Measurements from ENCODE around the gene DDIT4L. TPM values are rescaled to one million over a fixed set of nuclear protein-coding genes. Genes with fewer than 3 reads are reported as not detected.

Gene DDIT4L
- total RNA-seq (2012; rRNA removed) (3.9 and 7.8 TPM in 2 replicates), polyA plus RNA-seq (2012; rRNA removed) (2.2 and 3.1 TPM in 2 replicates), Bru-seq, nascent RNA (percentile 26 among the genes with signal in this experiment), BruChase-seq, experiment 1, labeled RNA remaining after a 6-hour chase (percentile 16 among the genes with signal in this experiment), BruChase-seq, experiment 2, labeled RNA remaining after a 2-hour chase (percentile 39 among the genes with signal in this experiment)
- 0.37 and 0.63 TPM in 2 replicates for polyA plus RNA-seq (2012; cell fraction: cytosol; rRNA removed)
- polyA plus RNA-seq (2012; cell fraction: nucleus; rRNA removed; ENCODE audit: low replicate concordance), result 0.21 and 1.9 TPM in 2 replicates
- long read RNA-seq, partial matches to known transcripts, result 0 of 2 reads
- long read RNA-seq, other reads (novel, unspliced or antisense), result 0 of 2 reads

- H3K23ac ChIP-seq (ENCODE audit: low read depth, low read length), result 0 out of 2 replicates have a peak within 1 kb of the TSS, but pooled peaks have one; percentile 35
- no peak within 1 kb of the TSS for H2BK120ac ChIP-seq (ENCODE audit: low read depth, low read length)
- peak; percentile 78 for ATAC-seq (ENCODE audit: low read depth)
- 0 out of 2 replicates have a peak, but pooled peaks cover 1% of the 10 kb centered on the region for H3K27me3 ChIP-seq (ENCODE audit: control insufficient read depth, insufficient read depth, low read length)
- peak within 1 kb of the TSS; percentile 48 for H3K4me3 ChIP-seq (ENCODE audit: insufficient read depth, low read depth, low read length)
- ChIA-PET CTCF (no interaction called here), POLR2A (ENCODE audit: unreplicated experiment) (no interaction called here)
- 0% methylated on average over 22 of the region's 51 CpGs; no CpG with 5 or more reads in 1 of the 2 experiments for WGBS, 2 experiments (ENCODE audit: extremely low coverage in 2 of 2, insufficient read length in 1 of 2)
- no peak within 1 kb of the TSS for H2BK20ac ChIP-seq (ENCODE audit: low read depth, low read length)
- in situ Hi-C loops (cut with MboI; ENCODE audit: low sequenced_read_pairs) (no loop called here), dilution Hi-C loops (cut with HindIII; ENCODE audit: low sequenced_read_pairs, unreplicated experiment) (no loop called here), intact Hi-C loops (cut with micrococcal nuclease) (no loop called here)
- peak within 1 kb of the TSS; percentile 12 for H2AK9ac ChIP-seq (replicated peaks; ENCODE audit: low read depth, low read length, poor library complexity)
- no peak within 1 kb of the TSS for H4K91ac ChIP-seq (ENCODE audit: insufficient read depth, low read depth, low read length)
- 0 out of 2 replicates have a peak within 1 kb of the TSS, but pooled peaks have one; percentile 32 for H3K14ac ChIP-seq (replicated peaks; ENCODE audit: low read depth, low read length)
- peak; percentile 37 for DNase-seq
- no peak within 1 kb of the TSS for H3K4ac ChIP-seq (ENCODE audit: low read depth, low read length)
- no peaks in the 10 kb centered on the region for H3K4me1 ChIP-seq (ENCODE audit: control insufficient read depth, insufficient read depth, low read length)
- no peak within 1 kb of the TSS; a peak in 1 of 4 replicates for H4K8ac ChIP-seq (ENCODE audit: low read depth in 2 of 2, low read length in 2 of 2)
- H4K5ac ChIP-seq (ENCODE audit: low read depth, low read length), result no peak within 1 kb of the TSS
- no peaks in the 10 kb centered on the region for H3K79me1 ChIP-seq (ENCODE audit: low read depth in 1 of 2, low read length in 2 of 2)
- H3K56ac ChIP-seq (ENCODE audit: extremely low read depth, insufficient read depth, low read length), result no peak within 1 kb of the TSS
- peak within 1 kb of the TSS; percentile 90 for H2AFZ ChIP-seq (replicated peaks; ENCODE audit: low read length, poor library complexity)
- H2BK15ac ChIP-seq (ENCODE audit: low read depth, low read length), result no peak within 1 kb of the TSS
- no peaks in the 10 kb centered on the region for H3K36me3 ChIP-seq (ENCODE audit: control insufficient read depth, insufficient read depth, low read length)
- H3K27ac ChIP-seq (ENCODE audit: insufficient read depth, low read length), result no peak within 1 kb of the TSS; the same call in 1 of the 2 replicates
- no peak within 1 kb of the TSS for H3K18ac ChIP-seq (ENCODE audit: low read depth, low read length)
- H2AK5ac ChIP-seq (ENCODE audit: low read depth, low read length), result no peak within 1 kb of the TSS
- no peaks in the 10 kb centered on the region for H4K20me1 ChIP-seq (ENCODE audit: insufficient read depth, low read length)
- no peak within 1 kb of the TSS for H2BK5ac ChIP-seq (ENCODE audit: low read depth, low read length, poor library complexity, severe bottlenecking)
- 0 out of 2 replicates have a peak within 1 kb of the TSS, but pooled peaks have one; percentile 0 for H3K9ac ChIP-seq (ENCODE audit: low read depth, low read length)
- no peak for TF ChIP-seq FOS (IDR thresholded peaks at IDR 0.05; ENCODE audit: low read depth, low read length)
- no peak for TF ChIP-seq ELK1 (IDR thresholded peaks at IDR 0.05; ENCODE audit: borderline replicate concordance, low read depth, low read length)
- TF ChIP-seq MAFK (IDR thresholded peaks at IDR 0.05; ENCODE audit: low read depth, low read length), result no peak
- no peak for TF ChIP-seq RAD21 (IDR thresholded peaks at IDR 0.05; ENCODE audit: low read length)
- TF ChIP-seq CEBPB (IDR thresholded peaks at IDR 0.05; ENCODE audit: low read depth, low read length), result no peak
- no peak for TF ChIP-seq BHLHE40 (IDR thresholded peaks at IDR 0.05; ENCODE audit: low read depth, low read length)
- no peaks in the 10 kb centered on the region for H3K9me1 ChIP-seq (ENCODE audit: insufficient read depth, low read length)
- peak within 1 kb of the TSS; percentile 86 for H3K4me2 ChIP-seq (ENCODE audit: low read depth, low read length)
- no peaks in the 10 kb centered on the region for H3K9me3 ChIP-seq (ENCODE audit: control insufficient read depth, insufficient read depth, low read length)
- no TSS peak for BruUV-seq (replicated peaks)
These were observed at the start of gene DDIT4L for GRCh38 chr4:100189820-100190642. Gene DDIT4L (minus strand): TSS chr4:100190468. CDS start chr4:100189983, 485 bp downstream.
